ENCODE results near the gene LIN7C. TPM values are rescaled to one million over a fixed set of nuclear protein-coding genes. Genes with fewer than 3 reads are reported as not detected.

LIN7C gene
- total and polyA plus RNA-seq, 2 of the 13 experiments (the other 11 are each of a cell fraction or from before 2014, with no cell fraction given), result 14.8 to 37.2 TPM

GRCh38 chr11:27475622-27476021 lies 30.9 kb downstream of the LIN7C start (continued):
- TF ChIP-seq CEBPB (IDR thresholded peaks at IDR 0.05; ENCODE audit: borderline replicate concordance, low read depth, low read length) (peak; percentile 4; the same call in 1 of the 2 replicates), FOSL2 (CRISPR knock-in tag; IDR thresholded peaks at IDR 0.05) (peak; percentile 66), ZFP37 (CRISPR knock-in tag; IDR thresholded peaks at IDR 0.05; ENCODE audit: borderline replicate concordance) (no peak), POGK (CRISPR knock-in tag; conservative IDR thresholded peaks at IDR 0.05) (0 out of 2 replicates have a peak, but pooled peaks have one; percentile 16), HNRNPUL1 (IDR thresholded peaks at IDR 0.05; ENCODE audit: low read depth, low read length) (no peak), ZSCAN21 (CRISPR knock-in tag; IDR thresholded peaks at IDR 0.05; ENCODE audit: borderline replicate concordance) (no peak), NFE2L1 (CRISPR knock-in tag; IDR thresholded peaks at IDR 0.05; ENCODE audit: borderline replicate concordance) (no peak), GTF3A (CRISPR knock-in tag; conservative IDR thresholded peaks at IDR 0.05) (no peak), ZNF556 (CRISPR knock-in tag; IDR thresholded peaks at IDR 0.05; ENCODE audit: borderline replicate concordance) (peak; percentile 48; the same call in 1 of the 2 replicates), ZFP91 (CRISPR knock-in tag; IDR thresholded peaks at IDR 0.05; ENCODE audit: borderline replicate concordance) (no peak; the same call in 1 of the 2 replicates), ATF1 (CRISPR knock-in tag; IDR thresholded peaks at IDR 0.05) (no peak), IRF2 (CRISPR knock-in tag; IDR thresholded peaks at IDR 0.05) (peak; percentile 88), NFATC3 (CRISPR knock-in tag; IDR thresholded peaks at IDR 0.05) (no peak), SKIL (CRISPR knock-in tag; IDR thresholded peaks at IDR 0.05; ENCODE audit: borderline replicate concordance) (peak; percentile 53; the same call in 1 of the 2 replicates), SIX1 (CRISPR knock-in tag; IDR thresholded peaks at IDR 0.05; ENCODE audit: borderline replicate concordance) (peak; percentile 71), ZBTB33 (CRISPR knock-in tag; IDR thresholded peaks at IDR 0.05) (no peak; the same call in 1 of the 2 replicates), MTF2 (CRISPR knock-in tag; IDR thresholded peaks at IDR 0.05; ENCODE audit: borderline replicate concordance) (no peak), MEIS1 (CRISPR knock-in tag; IDR thresholded peaks at IDR 0.05; ENCODE audit: borderline replicate concordance) (no peak; the same call in 1 of the 2 replicates), JUN (CRISPR knock-in tag; IDR thresholded peaks at IDR 0.05) (no peak), ARID2 (CRISPR knock-in tag; IDR thresholded peaks at IDR 0.05; ENCODE audit: borderline replicate concordance) (no peak), ZNF256 (CRISPR knock-in tag; conservative IDR thresholded peaks at IDR 0.05) (no peak), DPF2 (CRISPR knock-in tag; IDR thresholded peaks at IDR 0.05; ENCODE audit: borderline replicate concordance, low read depth) (peak; percentile 91), NR2C2 (CRISPR knock-in tag; IDR thresholded peaks at IDR 0.05; ENCODE audit: borderline replicate concordance) (no peak; the same call in 1 of the 2 replicates)
